Mesendoderm (in vitro differentiated cells): Measurements from ENCODE around the gene DDX1.

Experiments used
- DNase-seq: peaks from one replicate; pipeline ENCODE4 v3.0.0; 2013
- H2AK5ac ChIP-seq: 2 replicates; pipeline ENCODE4 v1.6.1; 2013; ENCODE audit warnings: low read length, inconsistent platforms
- H2BK120ac ChIP-seq: 2 replicates; pipeline ENCODE4 v1.6.1; 2013; ENCODE audit warnings: low read depth, mild to moderate bottlenecking, low read length, moderate library complexity, mixed read lengths
- H2BK15ac ChIP-seq: replicated peaks from 2 replicates; pipeline ENCODE4 v1.6.1; 2013; ENCODE audit warnings: low read depth, mild to moderate bottlenecking, moderate library complexity
- H2BK5ac ChIP-seq: 2 replicates; pipeline ENCODE4 v1.6.1; 2013; ENCODE audit warnings: low read length, inconsistent platforms
- H3K18ac ChIP-seq: 2 replicates; pipeline ENCODE4 v1.6.1; 2013; ENCODE audit warnings: mild to moderate bottlenecking, low read length, mixed read lengths
- H3K23ac ChIP-seq: one replicate; pipeline ENCODE4 v1.6.1; 2013; ENCODE audit warnings: low read length
- H3K27ac ChIP-seq: 2 replicates; pipeline ENCODE4 v1.5.1; 2013; ENCODE audit warnings: low read depth, mild to moderate bottlenecking, inconsistent platforms, low read length, moderate library complexity
- H3K27me3 ChIP-seq: 2 replicates; pipeline ENCODE4 v1.6.1; 2013; ENCODE audit warnings: low read length, control low read depth, mild to moderate bottlenecking, inconsistent platforms; ENCODE audit not compliant: insufficient read depth, poor library complexity
- H3K36me3 ChIP-seq: 2 replicates; pipeline ENCODE4 v1.6.1; 2013; ENCODE audit warnings: low read length, inconsistent platforms; ENCODE audit not compliant: control insufficient read depth, insufficient read depth
- H3K4ac ChIP-seq: one replicate; pipeline ENCODE4 v1.6.1; 2013; ENCODE audit warnings: low read depth, mild to moderate bottlenecking, low read length, moderate library complexity
- H3K4me1 ChIP-seq: 2 replicates; pipeline ENCODE4 v1.6.1; 2013; ENCODE audit warnings: low read depth, low read length, inconsistent platforms; ENCODE audit not compliant: control insufficient read depth
- H3K4me2 ChIP-seq: 2 replicates; pipeline ENCODE4 v1.6.1; 2013; ENCODE audit warnings: low read length
- H3K4me3 ChIP-seq: 2 replicates; pipeline ENCODE4 v1.5.1; 2013; ENCODE audit warnings: mild to moderate bottlenecking, low read length
- H3K56ac ChIP-seq: one replicate; pipeline ENCODE4 v1.6.1; 2013; ENCODE audit warnings: low read length
- H3K79me1 ChIP-seq: 2 replicates; pipeline ENCODE4 v1.6.1; 2013; ENCODE audit warnings: low read length, inconsistent platforms
- H3K79me2 ChIP-seq: 2 replicates; pipeline ENCODE4 v1.6.1; 2013; ENCODE audit warnings: mild to moderate bottlenecking, low read length; ENCODE audit not compliant: control insufficient read depth, insufficient read depth
- H3K9ac ChIP-seq: 2 replicates; pipeline ENCODE4 v1.6.1; 2013; ENCODE audit warnings: low read length, inconsistent platforms
- H4K5ac ChIP-seq: one replicate; pipeline ENCODE4 v1.6.1; 2013; ENCODE audit warnings: low read length
- H4K8ac ChIP-seq: one replicate; pipeline ENCODE4 v1.6.1; 2013; ENCODE audit warnings: low read depth, mild to moderate bottlenecking, control low read depth, low read length, moderate library complexity
- WGBS: extraction: QIAGEN DNeasy Blood & Tissue Kit; methylation state at CpG from one replicate; pipeline ENCODE4 v1.1.7; 2013; ENCODE audit warnings: low lambda C conversion rate, missing lambda C conversion rate; ENCODE audit not compliant: insufficient coverage; ENCODE audit errors: extremely low coverage; 5-methylcytosine and 5-hydroxymethylcytosine counted together

Gene DDX1

GRCh38 chr2:15584767-15585469, 6.8 kb upstream of the DDX1 start:
- Histone ChIP-seq H2BK5ac (no peak overlapping the region), H3K4ac (no peak overlapping the region), H3K4me2 (no peak overlapping the region), H3K9ac (no peak overlapping the region), H3K4me1 (no peaks in the 10 kb centered on the region), H2AK5ac (no peak overlapping the region), H3K79me2 (no peaks in the 10 kb centered on the region), H2BK15ac (no peak overlapping the region), H3K56ac (no peak overlapping the region), H3K36me3 (no peaks in the 10 kb centered on the region), H3K4me3 (no peak overlapping the region), H3K79me1 (no peaks in the 10 kb centered on the region), H2BK120ac (no peak overlapping the region), H3K18ac (no peak overlapping the region), H3K23ac (no peak overlapping the region), H4K5ac (no peak overlapping the region), H3K27ac (no peak overlapping the region), H4K8ac (no peak overlapping the region), H3K27me3 (no peaks in the 10 kb centered on the region)
- no CpG with 5 or more reads among the region's 2 CpGs for WGBS
- no peak for DNase-seq

GRCh38 chr2:15588329-15588919, 3.2 kb upstream of the DDX1 start:
- no CpG with 5 or more reads among the region's 4 CpGs for WGBS
- Histone ChIP-seq H3K9ac (no peak overlapping the region), H3K27me3 (no peaks in the 10 kb centered on the region), H3K23ac (no peak overlapping the region), H3K4me1 (no peaks in the 10 kb centered on the region), H4K8ac (no peak overlapping the region), H4K5ac (no peak overlapping the region), H3K27ac (no peak overlapping the region), H2BK5ac (no peak overlapping the region), H3K18ac (no peak overlapping the region), H3K56ac (no peak overlapping the region), H2AK5ac (no peak overlapping the region), H3K4ac (no peak overlapping the region), H3K4me3 (no peak overlapping the region), H3K4me2 (no peak overlapping the region), H2BK120ac (no peak overlapping the region), H3K79me1 (no peaks in the 10 kb centered on the region), H2BK15ac (no peak overlapping the region), H3K36me3 (no peaks in the 10 kb centered on the region), H3K79me2 (peaks cover 16% of the 10 kb centered on the region)
- DNase-seq: peak; percentile 67

GRCh38 chr2:15591373-15591691, 336 bp upstream of the DDX1 start:
- Histone ChIP-seq H3K4ac (no peak overlapping the region), H3K4me3 (peak overlapping the region; percentile 58), H3K4me1 (no peaks in the 10 kb centered on the region), H4K8ac (no peak overlapping the region), H4K5ac (no peak overlapping the region), H3K56ac (peak overlapping the region; percentile 97), H3K18ac (no peak overlapping the region), H2BK120ac (no peak overlapping the region), H3K27me3 (no peaks in the 10 kb centered on the region), H3K23ac (no peak overlapping the region), H2BK5ac (peak overlapping the region; percentile 10), H3K27ac (no peak overlapping the region), H2AK5ac (no peak overlapping the region), H2BK15ac (no peak overlapping the region), H3K79me2 (peaks cover 25% of the 10 kb centered on the region), H3K9ac (peak overlapping the region; percentile 79), H3K79me1 (peaks cover 7% of the 10 kb centered on the region), H3K36me3 (peaks cover 4% of the 10 kb centered on the region), H3K4me2 (peak overlapping the region; percentile 73)
- DNase-seq: no peak
- no CpG with 5 or more reads among the region's 7 CpGs for WGBS

GRCh38 chr2:15593327-15593705, 1.6 kb downstream of the DDX1 start:
- no peak overlapping the region for H3K27ac ChIP-seq
- H3K56ac ChIP-seq: no peak overlapping the region
- peaks cover 4% of the 10 kb centered on the region for H3K36me3 ChIP-seq
- no peaks in the 10 kb centered on the region for H3K27me3 ChIP-seq
- no peak overlapping the region for H2BK15ac ChIP-seq
- H3K23ac ChIP-seq: no peak overlapping the region
- DNase-seq: no peak
- H3K4ac ChIP-seq: no peak overlapping the region
- peaks cover 7% of the 10 kb centered on the region for H3K79me1 ChIP-seq
- H3K79me2 ChIP-seq: peaks cover 25% of the 10 kb centered on the region
- no peak overlapping the region for H4K5ac ChIP-seq
- H3K4me2 ChIP-seq: no peak overlapping the region
- H4K8ac ChIP-seq: no peak overlapping the region
- no peak overlapping the region for H3K9ac ChIP-seq
- no peak overlapping the region for H2AK5ac ChIP-seq
- no peak overlapping the region for H3K18ac ChIP-seq
- no CpG with 5 or more reads among the region's 3 CpGs for WGBS
- H2BK5ac ChIP-seq: no peak overlapping the region
- no peak overlapping the region for H2BK120ac ChIP-seq
- no peaks in the 10 kb centered on the region for H3K4me1 ChIP-seq
- no peak overlapping the region for H3K4me3 ChIP-seq

- Histone ChIP-seq H3K9ac (no peak overlapping the region), H3K23ac (no peak overlapping the region), H4K5ac (no peak overlapping the region), H3K36me3 (peaks cover 4% of the 10 kb centered on the region), H4K8ac (no peak overlapping the region), H3K4me1 (no peaks in the 10 kb centered on the region), H2BK15ac (no peak overlapping the region), H3K79me1 (peaks cover 7% of the 10 kb centered on the region), H3K4me3 (no peak overlapping the region), H2BK5ac (no peak overlapping the region), H3K56ac (no peak overlapping the region), H3K27ac (no peak overlapping the region), H3K4me2 (no peak overlapping the region), H2BK120ac (no peak overlapping the region), H3K27me3 (no peaks in the 10 kb centered on the region), H3K4ac (no peak overlapping the region), H3K79me2 (peaks cover 25% of the 10 kb centered on the region), H2AK5ac (no peak overlapping the region), H3K18ac (no peak overlapping the region)
- DNase-seq: no peak
- WGBS: no CpG with 5 or more reads among the region's 5 CpGs
Observed at GRCh38 chr2:15594291-15595256, 2.9 kb downstream of the DDX1 start.
